NB4 (cell line): ENCODE data around the gene ZFPM1.

Experiments
- DNase-seq: peaks from one replicate; pipeline ENCODE4 v3.0.0; 2010; ENCODE audit warnings: low read depth
- H3K4me3 ChIP-seq: one replicate; pipeline ENCODE4 v1.5.1; 2011; ENCODE audit warnings: mild to moderate bottlenecking, low read depth, low read length, moderate library complexity
- CTCF ChIP-seq: IDR thresholded peaks from one replicate; pipeline ENCODE4 v1.5.1; 2012; ENCODE audit warnings: low read depth, low read length
- MAX ChIP-seq: IDR thresholded peaks from 2 replicates; pipeline ENCODE4 v1.6.1; 2011; ENCODE audit warnings: low read depth, low read length
- MYC ChIP-seq: IDR thresholded peaks from 2 replicates; pipeline ENCODE4 v1.6.1; 2011; ENCODE audit warnings: low read depth, low read length
- POLR2A ChIP-seq: IDR thresholded peaks from 2 replicates; pipeline ENCODE4 v1.6.1; 2011; ENCODE audit warnings: mild to moderate bottlenecking; ENCODE audit not compliant: insufficient read length; ENCODE audit errors: extremely low read depth

The ZFPM1 gene

GRCh38 chr16:88461331-88462269 lies 8.5 kb downstream of the ZFPM1 start:
- DNase-seq = peak; percentile 44
- TF ChIP-seq MAX = no peak
- no peak for TF ChIP-seq CTCF
- no peak for TF ChIP-seq POLR2A
- no peak for TF ChIP-seq MYC
- no peak overlapping the region for H3K4me3 ChIP-seq

- no peak for DNase-seq
- no peak overlapping the region for H3K4me3 ChIP-seq
- TF ChIP-seq POLR2A (no peak), CTCF (no peak), MYC (no peak), MAX (no peak)
These were observed 9.3 kb downstream of the ZFPM1 start for GRCh38 chr16:88462396-88462795.

- no peak for DNase-seq
- no peak overlapping the region for H3K4me3 ChIP-seq
- no peak for TF ChIP-seq POLR2A
- TF ChIP-seq MYC = no peak
- no peak for TF ChIP-seq MAX
- no peak for TF ChIP-seq CTCF
These were observed 10.3 kb downstream of the ZFPM1 start for GRCh38 chr16:88463411-88463810.

GRCh38 chr16:88464447-88465318 lies 11.6 kb downstream of the ZFPM1 start:
- H3K4me3 ChIP-seq = no peak overlapping the region
- TF ChIP-seq CTCF (no peak), POLR2A (no peak), MYC (peak; percentile 71), MAX (peak; percentile 77)
- DNase-seq = peak; percentile 98

GRCh38 chr16:88465387-88465983 lies 12.4 kb downstream of the ZFPM1 start:
- no peak for DNase-seq
- H3K4me3 ChIP-seq = no peak overlapping the region
- TF ChIP-seq MAX (no peak), MYC (no peak), CTCF (no peak)
